Motor neuron (in vitro differentiated cells): Measurements from ENCODE around the gene ZNF587. TPM values are rescaled to one million over a fixed set of nuclear protein-coding genes. Genes with fewer than 3 reads are reported as not detected.
"Not testable (repeated sequence)": the region's sequence is repeated elsewhere in the genome, so short reads cannot be mapped to it uniquely, and the experiment has no call there.

Experiments
- ATAC-seq, 8 experiments: fragments of 200-7000 bp; cut with Tn5 transposase; replicated peaks in 6 of 8; 2 replicates each; pipeline ENCODE4 v1.8.0; 2021; ENCODE audit warnings: mild to moderate bottlenecking in 8 of 8, moderate library complexity in 8 of 8
- H3K27ac ChIP-seq, 2 donors: fragments of 250-450 bp; sonication (Bioruptor Pico); 2 replicates each; pipeline ENCODE4 v1.9.0; 2021; ENCODE audit warnings: antibody characterized with exemption in 2 of 2, mild to moderate bottlenecking in 2 of 2, moderate library complexity in 1 of 2
- H3K4me1 ChIP-seq, 2 donors: fragments of 250-450 bp; sonication (Bioruptor Pico); replicated peaks in 1 of 2; 2 replicates each; pipeline ENCODE4 v1.6.1; 2021; ENCODE audit warnings: antibody characterized with exemption in 2 of 2, mild to moderate bottlenecking in 2 of 2, moderate library complexity in 1 of 2
- H3K4me3 ChIP-seq, 5 donors: fragments of 250-450 bp; sonication (Bioruptor Pico); 2 replicates each; pipeline ENCODE4 v1.9.0; 2021; ENCODE audit warnings: antibody characterized with exemption in 5 of 5, mild to moderate bottlenecking in 5 of 5, moderate library complexity in 4 of 5
- WGBS, 10 experiments: fragments of 450-650 bp; shearing (Covaris generic); methylation state at CpG; one replicate each; pipeline ENCODE4 v1.0.0; 2022; 5-methylcytosine and 5-hydroxymethylcytosine counted together
- in situ Hi-C, 9 experiments: fragments of 400-800 bp; cut with MboI; loops; one replicate each; pipeline ENCODE4 v1.15.0; 2021; ENCODE audit warnings: low sequenced_read_pairs in 9 of 9, low pct_unique_long_range_greater_than_20kb in 2 of 9; ENCODE audit not compliant: unreplicated experiment in 9 of 9
- total RNA-seq, 8 experiments: library from RNA; unstranded; fragments of 300-600 nt; gene quantifications; 2 replicates each; pipeline versions ENCODE4 v1.2.3 to v1.2.4, GENCODE V29; 2022

Gene ZNF587
- total RNA-seq: 10 to 100 TPM; 11.2 to 44.9 (median 25.4) TPM

- WGBS, 10 experiments: 0 to 2% (median 0%) methylated on average over 1 to 14 of the region's 42 CpGs; no CpG with 5 or more reads in 3 of the 10 experiments
These were observed at the start of gene ZNF587 for GRCh38 chr19:57849666-57850473. Gene ZNF587 (plus strand): TSS chr19:57849859. CDS start chr19:57850039, 180 bp downstream.

GRCh38 chr19:57800696-57801095 is 49.0 kb upstream of the ZNF587 start:
- Histone ChIP-seq H3K4me3 (no peak overlapping the region), H3K27ac (no peak overlapping the region), H3K4me1 (peaks cover 6 to 17% of the 10 kb centered on the region in 2 donors)
- no peak for ATAC-seq
- WGBS, 10 experiments: 60 to 99% (median 80%) methylated on average over 1 to 5 of the region's 5 CpGs; no CpG with 5 or more reads in 1 of the 10 experiments
- in situ Hi-C loops: no loop called here

More at GRCh38 chr19:57849666-57850473, at the start of gene ZNF587:
- H3K4me1 ChIP-seq: peaks cover 10 to 13% of the 10 kb centered on the region in 2 donors
- in situ Hi-C loops: not testable (repeated sequence)
- peak within 1 kb of the TSS; percentile 84 to 87 for H3K27ac ChIP-seq
- H3K4me3 ChIP-seq: peak within 1 kb of the TSS; percentile 43 to 75 (median 55)
- ATAC-seq: peak; percentile 84 to 97 (median 96)

- in situ Hi-C loops: no loop called here
- no peak for ATAC-seq
- Histone ChIP-seq H3K4me1 (peaks cover 6 to 17% of the 10 kb centered on the region in 2 donors), H3K27ac (no peak overlapping the region), H3K4me3 (no peak overlapping the region)
- 40 to 100% (median 86%) methylated on average over 1 to 3 of the region's 4 CpGs; no CpG with 5 or more reads in 4 of the 10 experiments for WGBS, 10 experiments
These were observed 47.4 kb upstream of the ZNF587 start for GRCh38 chr19:57802269-57802668.

DNA sequence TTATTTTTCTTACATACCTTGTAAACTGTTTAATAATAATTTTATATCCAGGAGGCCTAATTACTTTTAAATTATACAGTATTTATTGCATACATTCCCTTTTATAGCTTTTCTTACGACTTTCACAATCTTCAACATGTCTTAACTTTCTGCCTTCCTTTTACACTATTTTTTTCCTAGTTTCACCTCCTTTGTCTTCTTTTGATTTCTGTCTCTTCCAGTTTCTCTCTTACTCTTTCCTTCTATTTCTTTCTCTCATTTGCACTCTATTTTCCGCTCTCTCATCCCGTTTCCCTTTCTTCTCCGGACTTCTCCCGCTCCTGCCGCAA is 46.4 kb upstream of the ZNF587 start:
- ATAC-seq: no peak
- WGBS, 10 experiments: 0 to 25% (median 11%) methylated on average over 1 to 6 of the region's 6 CpGs
- H3K27ac ChIP-seq: no peak overlapping the region
- H3K4me1 ChIP-seq: peaks cover 6 to 17% of the 10 kb centered on the region in 2 donors
- H3K4me3 ChIP-seq: peak overlapping the region; percentile 31 to 44 (median 38)
- in situ Hi-C loops: no loop called here

DNA sequence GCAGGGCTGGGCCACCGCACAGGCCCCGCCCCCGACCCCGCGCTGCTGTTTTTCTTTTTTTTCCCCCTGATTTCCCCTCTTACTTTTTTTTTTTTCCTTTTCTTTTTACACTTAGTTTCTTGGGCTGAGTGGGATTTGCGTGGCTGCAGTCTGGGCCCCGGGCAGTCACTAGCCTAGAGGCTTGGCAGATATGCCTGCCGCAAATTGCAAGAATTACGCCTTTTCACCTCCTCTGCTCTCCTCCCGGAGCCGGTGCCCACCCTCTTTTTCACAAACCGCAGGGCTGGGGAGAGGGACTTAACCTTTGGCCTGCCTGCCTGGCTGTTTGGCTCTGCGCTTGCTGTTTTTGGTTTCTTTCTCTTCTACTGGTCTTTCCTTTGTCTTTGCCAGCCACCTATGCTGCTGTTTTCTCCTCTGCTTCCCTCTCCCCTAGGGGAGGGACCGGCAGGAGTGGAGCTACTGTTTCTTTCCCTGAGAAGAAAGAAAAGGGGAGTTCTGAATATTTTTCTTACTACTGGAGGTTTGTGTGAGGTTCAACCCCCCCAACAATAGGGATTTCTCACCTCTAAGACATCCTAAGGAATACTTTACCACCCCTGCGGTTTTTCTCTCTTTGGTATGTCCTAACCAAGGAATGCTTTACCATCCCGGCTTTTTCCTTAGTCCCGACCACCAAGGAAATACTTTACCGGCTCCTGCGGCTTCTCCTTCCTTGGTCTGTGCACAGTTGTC is 45.9 kb upstream of the ZNF587 start:
- in situ Hi-C loops: no loop called here
- Histone ChIP-seq H3K27ac (peak overlapping the region; percentile 67 to 89), H3K4me3 (peak overlapping the region; percentile 31 to 44 (median 38)), H3K4me1 (peaks cover 4 to 17% of the 10 kb centered on the region in 2 donors)
- 0 to 26% (median 4%) methylated on average over 2 to 15 of the region's 19 CpGs; no CpG with 5 or more reads in 1 of the 10 experiments for WGBS, 10 experiments
- ATAC-seq: peak; percentile 59 to 87 (median 84)

DNA sequence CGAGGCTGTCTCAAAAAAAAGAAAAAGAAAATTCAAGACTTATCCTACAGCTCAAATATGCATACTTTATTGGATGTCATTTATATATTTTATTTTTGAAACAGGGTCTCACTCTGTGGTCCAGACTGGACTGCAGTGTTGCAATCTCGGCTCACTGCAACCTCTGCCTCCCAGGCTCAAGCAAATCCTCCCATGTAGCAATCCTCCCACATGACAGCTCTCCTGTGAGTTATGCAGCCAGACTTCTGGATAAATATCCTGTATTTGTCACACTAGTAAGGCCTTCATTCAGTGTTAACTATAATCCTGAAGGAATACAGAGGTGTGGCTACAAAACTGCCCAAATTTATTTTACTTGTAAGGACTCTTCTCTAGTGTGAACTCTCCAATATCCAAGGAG is 42.1 kb upstream of the ZNF587 start:
- Histone ChIP-seq H3K4me3 (no peak overlapping the region), H3K4me1 (peaks cover 4 to 17% of the 10 kb centered on the region in 2 donors), H3K27ac (no peak overlapping the region)
- in situ Hi-C loops: no loop called here
- 42 to 100% (median 96%) methylated on average over 1 to 2 of the region's 2 CpGs; no CpG with 5 or more reads in 5 of the 10 experiments for WGBS, 10 experiments
- no peak for ATAC-seq

GRCh38 chr19:57810410-57811295 is 39.0 kb upstream of the ZNF587 start:
- H3K4me3 ChIP-seq, H3K4me1 ChIP-seq, H3K27ac ChIP-seq, in situ Hi-C loops, ATAC-seq: not testable (repeated sequence)
- 67 to 100% (median 92%) methylated on average over 1 to 12 of the region's 17 CpGs; no CpG with 5 or more reads in 1 of the 10 experiments for WGBS, 10 experiments

DNA sequence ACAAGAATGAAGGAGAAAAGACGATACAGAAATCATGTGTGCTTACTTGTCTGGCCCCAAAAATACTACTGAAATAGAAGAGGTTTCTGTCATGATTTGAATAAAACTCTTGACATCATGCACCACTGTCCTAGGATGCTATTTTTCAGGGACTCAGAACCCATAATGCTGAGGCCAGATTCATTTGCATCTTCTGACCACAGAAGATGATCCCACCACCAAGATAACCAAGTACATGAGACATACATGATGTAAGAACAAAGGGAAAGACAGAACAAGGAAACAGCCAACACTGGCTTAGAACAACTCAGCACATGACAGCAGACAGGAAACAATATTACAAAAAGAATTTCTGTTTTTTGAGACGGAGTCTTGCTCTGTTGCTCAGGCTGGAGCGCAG is 37.4 kb upstream of the ZNF587 start:
- H3K4me3 ChIP-seq: no peak overlapping the region
- 67 to 100% (median 96%) methylated on average over 1 to 2 of the region's 3 CpGs for WGBS, 10 experiments
- H3K27ac ChIP-seq: no peak overlapping the region
- H3K4me1 ChIP-seq: peaks cover 0 to 8% of the 10 kb centered on the region in 2 donors
- in situ Hi-C loops: no loop called here
- ATAC-seq: no peak

- H3K4me1 ChIP-seq, ATAC-seq, in situ Hi-C loops, H3K27ac ChIP-seq: not testable (repeated sequence)
- WGBS, 10 experiments: 50 to 100% (median 93%) methylated on average over 1 to 6 of the region's 13 CpGs; no CpG with 5 or more reads in 5 of the 10 experiments
- peak overlapping the region in 2 of 5 donors; percentile 63 to 71 for H3K4me3 ChIP-seq
These were observed 36.5 kb upstream of the ZNF587 start for GRCh38 chr19:57812975-57813820.

DNA sequence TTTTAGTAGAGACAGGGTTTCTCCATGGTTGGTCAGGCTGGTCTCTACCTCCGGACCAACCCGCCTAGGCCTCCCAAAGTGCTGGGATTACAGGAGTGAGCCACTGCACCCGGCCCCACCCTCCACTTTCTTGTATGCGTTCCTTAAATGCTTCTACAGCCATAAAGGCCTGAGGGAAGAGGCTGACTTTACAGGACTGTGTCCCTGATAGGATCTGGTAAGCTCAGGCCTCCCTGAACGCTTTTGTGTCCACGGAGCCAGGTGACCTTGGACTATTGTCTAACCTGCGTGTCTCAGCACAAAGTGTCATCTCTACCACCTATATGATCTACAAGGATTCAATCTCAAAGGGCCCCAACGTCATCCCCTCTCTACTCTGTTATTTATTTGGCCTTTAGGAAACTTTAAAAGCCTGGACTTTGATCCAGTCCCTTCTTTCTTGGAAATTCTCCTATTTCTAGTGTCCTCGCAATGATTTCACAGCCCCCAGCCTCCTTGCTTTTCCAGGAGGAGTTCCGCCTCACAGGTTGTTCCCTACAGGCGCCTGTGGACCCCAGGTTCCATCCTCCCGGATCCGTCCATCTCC is 35.6 kb upstream of the ZNF587 start:
- WGBS, 10 experiments: 0 to 30% (median 8%) methylated on average over 1 to 7 of the region's 13 CpGs; no CpG with 5 or more reads in 2 of the 10 experiments
- Histone ChIP-seq H3K4me3 (peak overlapping the region; percentile 47 to 71 (median 64)), H3K27ac (peak overlapping the region; percentile 51 to 64), H3K4me1 (peaks cover 0 to 8% of the 10 kb centered on the region in 2 donors)
- in situ Hi-C loops: no loop called here
- ATAC-seq: peak in 3 of 8 experiments; percentile 8 to 41 (median 20)

GRCh38 chr19:57814505-57815246 is 35.0 kb upstream of the ZNF587 start, which contains the start of gene ZNF552:
Gene ZNF552 (minus strand): TSS chr19:57814913. CDS start chr19:57814743, 170 bp downstream.
- H3K4me1 ChIP-seq: peaks cover 0 to 8% of the 10 kb centered on the region in 2 donors
- in situ Hi-C loops: no loop called here
- peak within 1 kb of the TSS; percentile 51 to 64 for H3K27ac ChIP-seq
- WGBS, 10 experiments: 0 to 11% (median 0%) methylated on average over 2 to 10 of the region's 50 CpGs; no CpG with 5 or more reads in 3 of the 10 experiments
- peak; percentile 75 to 86 (median 78) for ATAC-seq
- peak within 1 kb of the TSS; percentile 47 to 71 (median 64) for H3K4me3 ChIP-seq
